Tibial nerve (tissue), 4 donors: ENCODE results near the gene RAB14. TPM values are rescaled to one million over a fixed set of nuclear protein-coding genes. Genes with fewer than 3 reads are reported as not detected.

Experiments
- DNase-seq, 2 donors: peaks; one replicate each; pipeline ENCODE4 v3.0.0-alpha.2; 2019; ENCODE audit warnings: low spot score in 2 of 2
- H3K27ac ChIP-seq, 4 donors: fragments of 200-600 bp; sonication (generic) in 3 of 4; one replicate each; pipeline ENCODE4 v1.5.1; 2017 to 2019; ENCODE audit warnings: mild to moderate bottlenecking in 1 of 4
- H3K27me3 ChIP-seq, 2 donors: fragments of 200-600 bp; sonication (generic) in 1 of 2; one replicate each; pipeline versions ENCODE4 v1.5.1 to v1.6.0; 2017 to 2019
- H3K36me3 ChIP-seq, 3 donors: fragments of 200-600 bp; sonication (generic); one replicate each; pipeline ENCODE4 v1.5.1; 2018 to 2019
- H3K4me1 ChIP-seq, 4 donors: fragments of 200-600 bp; sonication (generic) in 3 of 4; one replicate each; pipeline ENCODE4 v1.5.1; 2017 to 2019
- H3K4me3 ChIP-seq, 4 donors: fragments of 200-600 bp; sonication (generic) in 3 of 4; one replicate each; pipeline ENCODE4 v1.5.1; 2017 to 2019; ENCODE audit warnings: mild to moderate bottlenecking in 1 of 4, moderate library complexity in 1 of 4
- H3K9me3 ChIP-seq, 4 donors: fragments of 200-600 bp; sonication (generic) in 3 of 4; one replicate each; pipeline ENCODE4 v1.5.1; 2017 to 2019
- EP300 ChIP-seq, 2 donors: sonication (generic); formaldehyde crosslinking; IDR thresholded peaks; one replicate each; pipeline ENCODE4 v1.6.1; 2017; ENCODE audit warnings: antibody characterized with exemption in 2 of 2, mild to moderate bottlenecking in 1 of 2
- POLR2A ChIP-seq, 2 donors: fragments of 450-650 bp; IDR thresholded peaks; one replicate each; pipeline ENCODE4 v1.6.1; 2017; ENCODE audit warnings: antibody characterized with exemption in 2 of 2, mild to moderate bottlenecking in 2 of 2, moderate library complexity in 2 of 2
- WGBS, 2 donors: methylation state at CpG; one replicate each; pipeline ENCODE4 v1.1.5; 2018; 5-methylcytosine and 5-hydroxymethylcytosine counted together
- total RNA-seq, 4 donors: library from RNA; depleted of rRNA; stranded (reverse); fragments of >200 nt; gene quantifications; one replicate each; pipeline ENCODE4 v1.1.0, GENCODE V29; 2016
- TF ChIP-seq, protein P1 (sequence below), 5 experiments: fragments of 200-600 bp in 3 of 5; fragments of 450-650 bp in 2 of 5; sonication (generic) in 3 of 5; IDR thresholded peaks; one replicate each; pipeline ENCODE4 v1.5.1; 2016 to 2019; ENCODE audit warnings: antibody characterized with exemption in 5 of 5, mild to moderate bottlenecking in 3 of 5, moderate library complexity in 2 of 5

Gene RAB14
- total RNA-seq, 4 donors from 2014 or later, result 36.3 to 45.4 (median 40.6) TPM

DNA sequence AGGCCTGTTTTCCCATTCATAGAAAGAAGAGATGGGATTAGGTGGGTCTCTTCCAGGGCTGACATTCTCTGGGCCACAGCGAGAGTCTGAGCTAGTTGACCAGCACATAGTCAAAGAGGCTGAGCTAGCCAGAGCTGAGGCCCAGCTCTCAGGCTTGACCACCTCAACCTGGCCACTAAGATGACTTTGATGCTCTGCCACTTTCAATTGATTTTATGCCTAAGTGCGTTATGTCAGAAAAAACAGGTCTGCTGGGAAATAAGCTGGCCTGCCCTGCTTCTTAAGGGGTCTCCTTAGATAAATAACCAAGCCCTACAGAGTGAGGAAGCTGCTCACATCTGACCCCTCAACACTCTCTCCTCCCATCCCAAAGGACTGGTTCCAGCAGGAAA, 20.0 kb upstream of the RAB14 start:
- Histone ChIP-seq H3K36me3 (no peaks in the 10 kb centered on the region), H3K27ac (peak overlapping the region in 1 of 4 donors; percentile 23), H3K27me3 (no peaks in the 10 kb centered on the region), H3K4me3 (no peak overlapping the region), H3K9me3 (no peaks in the 10 kb centered on the region), H3K4me1 (peaks cover 0 to 9% (median 0%) of the 10 kb centered on the region in 4 donors)
- TF ChIP-seq POLR2A (IDR thresholded peaks at IDR 0.05), result no peak
- TF ChIP-seq, protein P1, sequence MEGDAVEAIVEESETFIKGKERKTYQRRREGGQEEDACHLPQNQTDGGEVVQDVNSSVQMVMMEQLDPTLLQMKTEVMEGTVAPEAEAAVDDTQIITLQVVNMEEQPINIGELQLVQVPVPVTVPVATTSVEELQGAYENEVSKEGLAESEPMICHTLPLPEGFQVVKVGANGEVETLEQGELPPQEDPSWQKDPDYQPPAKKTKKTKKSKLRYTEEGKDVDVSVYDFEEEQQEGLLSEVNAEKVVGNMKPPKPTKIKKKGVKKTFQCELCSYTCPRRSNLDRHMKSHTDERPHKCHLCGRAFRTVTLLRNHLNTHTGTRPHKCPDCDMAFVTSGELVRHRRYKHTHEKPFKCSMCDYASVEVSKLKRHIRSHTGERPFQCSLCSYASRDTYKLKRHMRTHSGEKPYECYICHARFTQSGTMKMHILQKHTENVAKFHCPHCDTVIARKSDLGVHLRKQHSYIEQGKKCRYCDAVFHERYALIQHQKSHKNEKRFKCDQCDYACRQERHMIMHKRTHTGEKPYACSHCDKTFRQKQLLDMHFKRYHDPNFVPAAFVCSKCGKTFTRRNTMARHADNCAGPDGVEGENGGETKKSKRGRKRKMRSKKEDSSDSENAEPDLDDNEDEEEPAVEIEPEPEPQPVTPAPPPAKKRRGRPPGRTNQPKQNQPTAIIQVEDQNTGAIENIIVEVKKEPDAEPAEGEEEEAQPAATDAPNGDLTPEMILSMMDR (IDR thresholded peaks at IDR 0.05), result no peak
- no peak for TF ChIP-seq EP300 (IDR thresholded peaks at IDR 0.05)
- 95 to 100% methylated on average over 2 of the region's 2 CpGs for WGBS, 2 donors
- DNase-seq, result no peak

DNA sequence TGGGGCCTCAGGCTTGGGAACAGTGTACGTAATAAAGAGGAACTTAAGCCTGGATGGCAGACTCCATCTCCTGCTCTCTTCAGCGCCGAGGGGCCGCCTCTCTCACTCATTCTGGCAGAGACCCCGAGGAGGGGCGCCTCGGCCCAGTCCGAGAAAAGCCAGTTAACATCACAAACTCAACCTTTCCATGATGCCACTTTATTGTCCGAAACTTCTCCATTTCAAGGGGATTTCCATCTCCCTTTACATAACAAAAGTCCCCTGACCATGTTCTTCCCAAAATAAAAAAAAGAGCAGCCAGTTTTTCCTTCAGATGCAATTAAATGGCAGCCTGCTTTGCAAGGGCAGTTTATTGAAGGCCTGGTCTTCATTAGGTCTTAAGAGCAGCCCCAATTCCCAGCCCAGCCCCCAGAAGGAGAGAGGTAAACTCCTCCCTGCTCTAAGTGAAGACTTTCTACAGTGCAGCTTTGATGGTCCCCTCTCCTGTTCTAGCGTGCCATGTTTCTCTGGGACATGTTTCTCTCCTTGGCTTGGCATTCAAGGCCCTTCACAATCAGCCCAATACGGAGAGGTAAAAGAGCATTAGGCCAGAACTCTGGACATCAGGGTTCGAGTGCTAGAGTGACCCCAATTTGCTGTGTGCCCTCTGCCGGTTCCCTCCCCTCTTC, 19.5 kb upstream of the RAB14 start:
- peak overlapping the region in 1 of 4 donors; percentile 23 for H3K27ac ChIP-seq
- WGBS, 2 donors, result 54 to 72% methylated on average over 13 of the region's 13 CpGs
- DNase-seq, result no peak
- peaks cover 0 to 9% (median 0%) of the 10 kb centered on the region in 4 donors for H3K4me1 ChIP-seq
- no peak overlapping the region for H3K4me3 ChIP-seq
- TF ChIP-seq EP300 (IDR thresholded peaks at IDR 0.05) (no peak), POLR2A (IDR thresholded peaks at IDR 0.05) (no peak)
- TF ChIP-seq, protein P1 (IDR thresholded peaks at IDR 0.05), result no peak
- no peaks in the 10 kb centered on the region for H3K9me3 ChIP-seq
- H3K27me3 ChIP-seq, result no peaks in the 10 kb centered on the region
- no peaks in the 10 kb centered on the region for H3K36me3 ChIP-seq

DNA sequence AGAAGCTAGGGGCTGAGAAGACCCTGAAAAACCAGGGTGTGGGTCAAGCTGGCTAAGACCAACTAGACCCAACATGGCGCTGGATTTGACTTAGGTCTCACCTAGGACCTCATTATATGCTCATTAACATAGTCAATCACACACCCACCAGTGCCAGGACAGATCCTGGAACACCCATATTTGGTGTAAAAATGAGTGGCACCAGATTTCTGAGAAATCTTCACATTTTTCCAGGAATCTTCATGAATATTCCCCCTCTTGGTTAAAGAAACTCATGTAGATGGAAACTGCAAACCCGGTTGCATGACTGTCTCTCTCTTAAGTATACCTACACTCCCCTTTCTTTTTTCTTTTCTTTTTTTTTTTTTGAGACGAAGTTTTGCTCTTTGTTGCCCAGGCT, 17.9 kb upstream of the RAB14 start:
- 91 to 95% methylated on average over 3 of the region's 3 CpGs for WGBS, 2 donors
- TF ChIP-seq EP300 (IDR thresholded peaks at IDR 0.05) (no peak), POLR2A (IDR thresholded peaks at IDR 0.05) (no peak)
- TF ChIP-seq, protein P1 (IDR thresholded peaks at IDR 0.05), result no peak

DNA sequence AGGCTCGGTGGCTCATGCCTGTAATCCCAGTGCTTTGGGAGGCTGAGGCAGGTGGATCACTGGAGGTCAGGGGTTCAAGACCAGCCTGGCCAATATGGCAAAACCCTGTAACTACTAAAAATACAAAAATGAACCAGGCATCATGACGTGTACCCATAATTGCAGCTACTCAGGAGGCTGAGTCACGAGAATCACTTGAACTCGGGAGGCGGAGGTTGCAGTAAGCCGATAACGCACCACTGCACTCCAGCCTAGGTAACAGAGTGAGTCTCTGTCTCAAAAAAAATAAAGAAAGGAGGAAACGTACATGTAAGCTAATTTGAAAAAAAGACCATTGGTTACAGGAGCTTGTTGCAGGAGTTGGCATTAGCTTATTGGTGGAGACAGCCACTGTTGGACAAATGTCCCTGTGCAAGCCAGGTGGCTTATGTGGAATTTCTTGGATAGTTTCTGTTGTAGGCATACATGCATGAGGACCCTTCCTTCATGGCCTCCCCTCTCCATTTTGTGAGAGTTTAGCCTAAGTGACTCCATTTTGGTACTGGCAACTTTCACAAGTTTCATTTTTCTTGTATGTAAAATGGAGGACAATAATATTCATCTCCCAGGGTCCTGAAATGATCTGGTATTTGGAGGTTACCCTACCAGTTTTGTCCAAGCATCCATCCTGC, 16.8 kb upstream of the RAB14 start:
- Histone ChIP-seq H3K27me3 (no peaks in the 10 kb centered on the region), H3K9me3 (no peaks in the 10 kb centered on the region), H3K4me3 (no peak overlapping the region), H3K36me3 (no peaks in the 10 kb centered on the region), H3K27ac (no peak overlapping the region), H3K4me1 (peaks cover 0 to 10% (median 0%) of the 10 kb centered on the region in 4 donors)
- TF ChIP-seq EP300 (IDR thresholded peaks at IDR 0.05), result no peak
- no peak for TF ChIP-seq POLR2A (IDR thresholded peaks at IDR 0.05)
- TF ChIP-seq, protein P1 (IDR thresholded peaks at IDR 0.05), result no peak
- WGBS, 2 donors, result 93 to 97% methylated on average over 8 of the region's 8 CpGs
- DNase-seq, result no peak

More for the DNA sequence above, 17.9 kb upstream of the RAB14 start:
- H3K27me3 ChIP-seq, result no peaks in the 10 kb centered on the region
- no peak for DNase-seq
- H3K9me3 ChIP-seq, result no peaks in the 10 kb centered on the region
- H3K36me3 ChIP-seq, result no peaks in the 10 kb centered on the region
- no peak overlapping the region for H3K4me3 ChIP-seq
- H3K4me1 ChIP-seq, result peaks cover 0 to 9% (median 0%) of the 10 kb centered on the region in 4 donors
- no peak overlapping the region for H3K27ac ChIP-seq

DNA sequence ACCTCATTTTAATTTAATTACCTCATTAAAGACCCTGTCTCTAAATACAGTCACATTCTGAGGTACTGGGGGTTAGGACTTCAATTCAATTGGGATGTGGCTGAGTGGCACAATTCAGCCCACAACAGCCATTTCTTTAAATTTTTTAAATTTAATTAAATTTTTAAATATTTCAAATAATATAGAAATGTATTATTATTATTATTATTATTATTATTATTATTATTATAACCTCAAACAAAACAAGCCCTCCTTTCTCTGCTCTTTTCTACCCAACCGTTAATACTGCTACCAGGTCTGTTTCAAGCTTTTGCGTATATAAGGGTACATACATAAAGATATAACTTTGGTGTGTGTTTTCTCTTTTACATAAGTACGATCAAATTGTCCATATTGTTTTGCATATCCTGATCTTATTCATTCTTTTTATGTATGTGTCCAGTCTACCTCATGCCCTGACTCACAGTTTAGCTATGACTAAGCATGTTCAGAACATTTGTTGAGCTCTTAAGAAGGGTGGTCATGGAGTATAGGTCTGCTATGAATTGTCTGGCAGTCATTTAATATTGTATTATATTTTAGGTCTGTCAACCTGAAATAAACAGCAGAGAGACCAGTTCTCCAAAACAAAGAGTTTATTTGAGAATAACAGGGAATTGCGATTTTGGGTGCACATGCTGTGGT, 16.1 kb upstream of the RAB14 start:
- Histone ChIP-seq H3K27me3 (no peaks in the 10 kb centered on the region), H3K9me3 (no peaks in the 10 kb centered on the region), H3K36me3 (no peaks in the 10 kb centered on the region), H3K4me3 (no peak overlapping the region), H3K27ac (no peak overlapping the region), H3K4me1 (peaks cover 0 to 17% (median 0%) of the 10 kb centered on the region in 4 donors)
- TF ChIP-seq POLR2A (IDR thresholded peaks at IDR 0.05) (no peak), EP300 (IDR thresholded peaks at IDR 0.05) (no peak)
- TF ChIP-seq, protein P1 (IDR thresholded peaks at IDR 0.05), result no peak
- WGBS, 2 donors, result 93 to 96% methylated on average over 4 of the region's 4 CpGs
- DNase-seq, result no peak
